ENCODE results near the gene CFDP1.

DNA sequence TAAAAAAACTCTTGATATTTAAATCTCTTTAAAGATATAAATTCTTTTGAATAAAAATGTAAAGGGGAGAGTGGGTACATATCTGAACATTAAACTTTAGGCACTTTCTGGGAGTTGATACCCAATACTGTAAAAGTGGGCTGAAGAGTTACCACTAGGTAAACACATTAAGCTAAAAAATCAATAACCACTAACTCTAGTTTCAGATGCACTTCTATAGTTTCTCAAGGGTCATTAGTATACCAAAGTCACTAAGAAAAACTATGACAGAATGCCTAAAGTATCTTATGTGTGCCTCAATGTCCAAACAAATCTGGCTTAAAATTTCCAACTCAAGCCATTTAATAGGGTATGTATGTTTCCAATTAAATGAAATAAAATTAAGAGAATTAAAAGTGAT lies 13.1 kb upstream of the CFDP1 start:
- TF ChIP-seq GATA3 (IDR thresholded peaks at IDR 0.05; ENCODE audit: low read depth, low read length) (no peak), GATA2 (IDR thresholded peaks at IDR 0.05; ENCODE audit: low read depth, low read length) (no peak)
